IPS-15b (cell line): ENCODE data around the gene DHX9.

Source experiments
- H3K27me3 ChIP-seq: one replicate; pipeline ENCODE4 v1.6.1; 2013; ENCODE audit warnings: low read length; ENCODE audit not compliant: control insufficient read depth, insufficient read depth
- H3K36me3 ChIP-seq: one replicate; pipeline ENCODE4 v1.6.1; 2013; ENCODE audit warnings: low read length; ENCODE audit not compliant: control insufficient read depth, insufficient read depth
- H3K4me1 ChIP-seq: one replicate; pipeline ENCODE4 v1.6.1; 2013; ENCODE audit warnings: mild to moderate bottlenecking, low read length; ENCODE audit not compliant: control insufficient read depth, insufficient read depth
- H3K4me3 ChIP-seq: one replicate; pipeline ENCODE4 v1.5.1; 2013; ENCODE audit warnings: low read depth, low read length
- H3K9ac ChIP-seq: one replicate; pipeline ENCODE4 v1.6.1; 2013; ENCODE audit warnings: low read depth, mild to moderate bottlenecking, low read length
- H3K9me3 ChIP-seq: one replicate; pipeline ENCODE4 v1.6.1; 2013; ENCODE audit warnings: mild to moderate bottlenecking, low read length; ENCODE audit not compliant: control insufficient read depth, insufficient read depth

Gene DHX9

DNA sequence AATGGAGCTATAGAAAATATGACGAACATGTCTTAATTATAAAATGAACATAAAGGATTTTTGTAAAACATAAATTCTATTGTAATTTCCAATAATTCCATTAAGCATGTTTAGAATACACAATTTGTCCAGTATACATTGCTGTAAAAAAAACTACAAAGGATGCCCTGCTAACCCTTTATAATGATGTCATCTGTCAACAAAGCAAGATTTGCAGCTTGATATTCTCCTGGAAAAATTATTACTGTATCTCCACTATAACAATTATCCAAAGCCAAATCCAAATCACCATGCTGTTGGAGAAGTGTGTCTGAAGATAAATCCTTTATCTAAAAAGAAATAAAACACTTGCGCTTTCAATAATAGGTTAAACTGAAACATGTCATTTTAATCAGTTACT is 66.2 kb downstream of the DHX9 start:
- Histone ChIP-seq H3K27me3 (no peaks in the 10 kb centered on the region), H3K4me1 (peaks cover 6% of the 10 kb centered on the region), H3K4me3 (no peak overlapping the region), H3K36me3 (no peaks in the 10 kb centered on the region), H3K9me3 (no peaks in the 10 kb centered on the region), H3K9ac (no peak overlapping the region)

DNA sequence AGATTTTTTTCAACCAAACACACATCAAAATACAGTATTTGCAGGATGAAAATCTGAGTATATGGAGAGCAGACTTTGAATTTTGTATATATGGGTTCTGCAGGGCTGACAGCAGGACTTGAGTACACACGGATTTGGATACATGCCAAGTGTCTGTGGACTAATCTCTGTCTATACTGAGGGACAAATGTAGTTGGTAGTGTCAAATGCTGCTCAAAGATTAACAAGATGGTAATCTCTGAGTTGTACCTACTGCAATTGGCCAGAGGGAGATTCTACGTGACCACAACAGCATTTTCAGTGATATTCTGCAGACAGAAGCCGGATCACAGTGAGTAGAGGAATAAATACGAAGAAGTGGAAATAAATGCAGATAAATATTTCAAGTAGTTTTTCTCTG is 70.4 kb downstream of the DHX9 start:
- no peak overlapping the region for H3K9ac ChIP-seq
- peaks cover 9% of the 10 kb centered on the region for H3K4me1 ChIP-seq
- no peaks in the 10 kb centered on the region for H3K36me3 ChIP-seq
- no peak overlapping the region for H3K4me3 ChIP-seq
- no peaks in the 10 kb centered on the region for H3K9me3 ChIP-seq
- no peaks in the 10 kb centered on the region for H3K27me3 ChIP-seq

DNA sequence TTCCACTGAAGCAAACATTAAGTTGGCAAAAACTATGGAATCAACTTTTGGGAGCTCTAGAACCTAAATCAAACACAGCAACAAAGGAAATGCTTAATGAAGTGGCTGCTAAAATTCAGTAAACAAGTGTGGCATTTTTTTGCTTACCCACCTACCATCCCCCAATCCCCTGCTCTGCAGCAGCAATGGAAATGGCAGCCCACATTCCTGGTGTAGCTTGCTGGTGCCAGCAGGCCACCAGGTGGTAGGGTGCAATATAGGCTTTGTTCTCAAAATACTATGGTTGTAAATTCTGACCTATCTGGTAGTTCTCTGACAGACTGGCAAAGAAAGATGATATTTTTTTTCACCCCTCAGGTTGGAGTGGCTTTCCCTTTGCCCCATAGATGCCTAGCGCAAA is 71.0 kb downstream of the DHX9 start:
- Histone ChIP-seq H3K9ac (no peak overlapping the region), H3K9me3 (no peaks in the 10 kb centered on the region), H3K27me3 (no peaks in the 10 kb centered on the region), H3K36me3 (no peaks in the 10 kb centered on the region), H3K4me1 (peaks cover 9% of the 10 kb centered on the region), H3K4me3 (no peak overlapping the region)

DNA sequence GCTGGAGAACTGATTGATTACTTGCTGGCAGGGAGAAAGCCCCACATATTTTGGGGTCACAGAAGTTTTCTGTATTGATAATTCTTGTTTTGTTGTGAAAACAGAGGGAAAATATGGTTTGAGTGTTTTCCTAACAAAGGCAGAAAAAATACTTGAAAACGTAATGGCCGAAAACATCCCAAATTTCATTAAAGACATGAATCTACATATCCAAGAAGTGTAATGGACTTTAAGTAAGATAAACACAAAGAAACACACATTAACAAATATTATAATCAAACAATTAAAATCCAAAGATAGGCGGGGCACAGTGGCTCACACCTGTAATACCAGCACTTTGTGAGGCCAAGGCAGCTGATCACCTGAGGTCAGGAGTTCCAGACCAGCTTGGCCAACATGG is 74.3 kb downstream of the DHX9 start:
- no peaks in the 10 kb centered on the region for H3K27me3 ChIP-seq
- no peaks in the 10 kb centered on the region for H3K9me3 ChIP-seq
- no peak overlapping the region for H3K4me3 ChIP-seq
- no peak overlapping the region for H3K9ac ChIP-seq
- peaks cover 9% of the 10 kb centered on the region for H3K4me1 ChIP-seq
- H3K36me3 ChIP-seq = no peaks in the 10 kb centered on the region

DNA sequence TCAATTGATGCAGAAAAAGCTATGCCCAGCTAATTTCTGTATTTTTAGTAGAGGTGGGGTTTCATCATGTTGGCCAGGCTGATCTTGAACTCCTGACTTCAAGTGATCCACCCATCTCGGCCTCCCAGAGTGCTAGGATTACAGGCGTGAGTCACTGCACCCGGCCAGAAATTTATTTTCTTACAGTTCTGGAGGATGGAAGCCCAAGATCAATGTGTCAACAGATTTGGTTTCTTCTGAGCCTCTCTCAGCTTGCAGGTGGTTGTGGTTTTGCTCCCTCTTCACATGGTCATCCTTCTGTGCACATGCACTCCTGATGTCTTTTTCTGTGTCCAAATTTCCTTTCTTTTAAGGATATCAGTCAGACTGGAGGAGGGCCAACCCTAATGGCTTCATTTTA is 78.2 kb downstream of the DHX9 start:
- Histone ChIP-seq H3K4me3 (no peak overlapping the region), H3K9ac (no peak overlapping the region), H3K27me3 (no peaks in the 10 kb centered on the region), H3K36me3 (no peaks in the 10 kb centered on the region), H3K9me3 (no peaks in the 10 kb centered on the region), H3K4me1 (no peaks in the 10 kb centered on the region)

DNA sequence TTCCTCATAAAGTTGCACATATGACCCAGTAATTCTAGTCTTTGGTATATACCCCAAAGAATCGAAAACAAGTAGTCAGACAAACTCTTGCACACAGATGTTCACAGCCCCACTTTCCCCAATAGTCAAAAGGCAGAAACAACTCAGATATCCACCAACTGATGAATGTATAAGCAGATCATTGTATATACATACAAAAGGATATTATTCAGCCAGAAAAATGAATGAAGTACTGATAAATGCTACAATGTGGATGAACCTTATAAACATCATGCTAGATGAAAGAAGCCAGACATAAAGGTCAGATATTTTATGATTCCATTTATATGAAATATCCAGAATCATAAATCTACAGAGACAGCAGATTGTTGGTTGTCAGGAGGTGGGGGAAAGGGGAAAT is 86.5 kb downstream of the DHX9 start:
- H3K9me3 ChIP-seq = no peaks in the 10 kb centered on the region
- H3K36me3 ChIP-seq = no peaks in the 10 kb centered on the region
- H3K9ac ChIP-seq = no peak overlapping the region
- no peaks in the 10 kb centered on the region for H3K27me3 ChIP-seq
- H3K4me1 ChIP-seq = no peaks in the 10 kb centered on the region
- no peak overlapping the region for H3K4me3 ChIP-seq

DNA sequence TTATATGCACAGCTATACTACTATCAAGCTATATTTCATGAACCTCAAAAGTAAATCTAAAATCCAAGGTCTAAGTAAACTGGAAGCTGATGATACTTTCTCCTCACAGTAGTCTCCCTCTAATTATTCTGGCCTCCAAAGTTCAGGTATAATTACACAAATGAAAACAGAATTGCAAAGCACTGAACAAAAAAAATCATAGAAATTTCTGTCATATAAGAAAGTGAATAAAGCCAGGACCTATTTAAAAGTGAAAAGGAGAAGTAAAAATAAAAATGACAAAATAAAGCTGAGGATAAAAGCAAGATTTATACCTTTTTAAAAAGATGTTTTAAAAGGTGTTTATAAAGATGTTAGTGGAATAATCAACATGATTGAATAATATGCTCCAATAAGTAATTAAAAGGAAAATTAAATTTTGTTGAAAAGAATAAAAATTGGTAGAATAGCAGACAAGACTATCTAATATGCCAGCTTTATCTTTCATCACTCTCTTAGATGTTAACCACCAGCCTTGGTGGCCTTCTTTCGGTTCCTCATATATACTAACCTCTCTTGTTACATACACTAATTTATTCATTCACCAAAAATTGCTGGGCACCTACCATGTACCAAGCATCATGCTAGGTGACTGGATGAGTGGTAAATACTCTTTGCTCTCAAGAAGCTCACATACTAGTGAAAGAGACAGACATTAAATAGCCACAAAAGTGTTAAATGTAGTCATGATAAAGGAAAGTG is 88.7 kb downstream of the DHX9 start:
- Histone ChIP-seq H3K9ac (no peak overlapping the region), H3K9me3 (no peaks in the 10 kb centered on the region), H3K27me3 (no peaks in the 10 kb centered on the region), H3K36me3 (no peaks in the 10 kb centered on the region), H3K4me1 (no peaks in the 10 kb centered on the region), H3K4me3 (no peak overlapping the region)

DNA sequence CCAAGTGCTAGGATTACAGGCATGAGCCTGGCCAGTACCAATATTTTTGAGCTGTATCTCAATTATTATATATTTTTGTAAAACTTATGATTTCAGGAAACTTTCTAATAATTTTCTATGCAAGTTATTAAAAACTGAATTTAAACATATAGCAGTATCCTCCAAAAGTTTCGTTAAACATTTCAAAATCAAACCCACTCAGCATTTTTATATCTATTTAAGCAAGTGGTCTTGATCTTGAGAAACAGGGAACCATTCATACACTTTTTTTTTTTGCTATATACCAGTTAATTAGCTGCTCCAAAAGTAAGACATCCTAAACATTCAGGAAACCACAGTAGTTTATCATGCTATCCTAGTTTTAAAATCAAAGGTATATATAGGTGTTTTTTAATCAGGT is 91.8 kb downstream of the DHX9 start:
- Histone ChIP-seq H3K9me3 (no peaks in the 10 kb centered on the region), H3K4me3 (no peak overlapping the region), H3K36me3 (no peaks in the 10 kb centered on the region), H3K27me3 (no peaks in the 10 kb centered on the region), H3K9ac (no peak overlapping the region), H3K4me1 (no peaks in the 10 kb centered on the region)

DNA sequence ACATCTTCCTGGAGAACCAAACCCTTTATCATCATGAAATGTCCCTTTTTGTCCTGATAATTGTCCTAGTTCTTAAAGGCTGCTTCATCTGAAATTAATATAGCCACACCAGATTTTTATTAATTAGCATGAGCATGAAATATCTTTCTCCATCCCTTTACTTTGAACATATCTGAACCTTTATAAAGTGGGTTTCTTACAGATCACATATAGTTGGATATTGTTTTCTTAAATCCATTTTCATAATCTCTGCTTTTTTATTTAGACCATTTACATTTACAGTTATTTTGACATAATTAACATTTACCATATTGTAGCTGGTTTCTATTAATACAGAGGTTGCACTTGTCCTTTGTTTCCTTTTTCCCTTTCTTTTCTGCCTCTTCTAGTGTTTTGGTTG is 96.6 kb downstream of the DHX9 start:
- no peaks in the 10 kb centered on the region for H3K4me1 ChIP-seq
- H3K9ac ChIP-seq = no peak overlapping the region
- no peak overlapping the region for H3K4me3 ChIP-seq
- H3K27me3 ChIP-seq = no peaks in the 10 kb centered on the region
- H3K36me3 ChIP-seq = no peaks in the 10 kb centered on the region
- H3K9me3 ChIP-seq = no peaks in the 10 kb centered on the region
